ENCODE data around the gene CUL9.

The CUL9 gene

DNA sequence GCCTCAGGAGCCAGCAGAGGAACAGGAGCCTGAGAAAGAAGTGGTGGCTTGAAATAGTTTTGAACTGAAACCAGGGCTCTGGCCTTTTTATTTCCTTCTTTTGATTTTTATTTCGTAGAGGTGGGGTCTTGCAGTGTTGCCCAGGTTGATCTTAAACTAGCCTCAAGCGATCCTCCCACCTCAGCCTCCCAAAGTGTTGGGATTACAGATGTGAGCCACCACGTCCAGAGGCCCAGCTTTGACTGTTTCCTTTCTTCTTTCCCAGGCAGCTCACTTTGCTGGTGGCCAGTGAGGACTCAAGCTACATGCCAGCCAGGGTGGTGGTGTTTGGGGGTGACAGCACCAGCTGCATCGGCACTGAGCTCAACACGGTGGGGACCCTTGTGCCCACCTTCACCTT is 20.5 kb downstream of the CUL9 start:
- DNase-seq: no peak

DNA sequence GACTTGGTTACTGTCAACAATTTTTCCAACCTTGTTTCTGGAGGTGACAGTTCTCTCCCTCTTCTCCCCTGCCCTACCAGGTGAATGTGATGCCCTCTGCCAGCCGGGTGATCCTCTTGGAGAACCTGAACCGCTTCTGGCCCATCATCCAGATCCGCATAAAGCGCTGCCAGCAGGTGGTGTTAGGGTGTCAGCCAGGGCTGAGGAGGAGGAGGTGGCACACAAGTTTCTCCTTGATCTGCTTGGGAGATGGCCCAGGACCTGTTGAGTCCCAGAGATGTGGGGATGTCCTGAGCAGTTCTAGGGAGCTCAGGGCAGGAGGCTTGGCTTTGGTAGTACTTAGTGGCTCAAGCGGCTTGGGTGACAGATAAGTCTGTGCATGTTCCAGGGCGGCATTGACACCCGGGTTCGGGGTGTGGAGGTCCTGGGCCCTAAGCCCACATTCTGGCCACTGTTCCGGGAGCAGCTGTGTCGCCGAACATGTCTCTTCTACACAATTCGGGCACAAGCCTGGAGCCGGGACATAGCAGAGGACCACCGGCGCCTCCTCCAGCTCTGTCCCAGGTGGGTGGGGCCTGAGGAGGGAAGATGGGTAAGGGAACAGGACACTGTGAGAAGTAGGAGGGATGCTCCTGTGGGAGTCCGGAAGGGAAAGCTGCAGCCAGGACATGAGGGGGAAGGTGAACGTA is 21.2 kb downstream of the CUL9 start:
- no peak for DNase-seq

DNA sequence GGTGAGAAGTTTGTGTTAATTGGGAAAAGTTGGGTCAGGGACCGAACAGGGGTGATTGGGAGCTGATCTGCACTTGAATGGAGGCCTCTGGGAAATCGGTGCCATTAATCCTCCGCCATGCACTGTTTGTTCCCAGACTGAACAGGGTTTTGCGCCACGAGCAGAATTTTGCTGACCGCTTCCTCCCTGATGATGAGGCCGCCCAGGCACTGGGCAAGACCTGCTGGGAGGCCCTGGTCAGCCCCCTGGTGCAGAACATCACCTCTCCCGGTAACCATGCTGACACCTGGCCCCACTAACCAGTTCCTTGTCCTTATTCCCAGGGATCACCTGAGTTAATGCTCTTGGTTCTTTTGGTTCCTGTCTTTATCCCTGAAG is 21.7 kb downstream of the CUL9 start:
- DNase-seq: no peak

- no peak for DNase-seq
These were observed 22.5 kb downstream of the CUL9 start for GRCh38 chr6:43204271-43205105.

DNA sequence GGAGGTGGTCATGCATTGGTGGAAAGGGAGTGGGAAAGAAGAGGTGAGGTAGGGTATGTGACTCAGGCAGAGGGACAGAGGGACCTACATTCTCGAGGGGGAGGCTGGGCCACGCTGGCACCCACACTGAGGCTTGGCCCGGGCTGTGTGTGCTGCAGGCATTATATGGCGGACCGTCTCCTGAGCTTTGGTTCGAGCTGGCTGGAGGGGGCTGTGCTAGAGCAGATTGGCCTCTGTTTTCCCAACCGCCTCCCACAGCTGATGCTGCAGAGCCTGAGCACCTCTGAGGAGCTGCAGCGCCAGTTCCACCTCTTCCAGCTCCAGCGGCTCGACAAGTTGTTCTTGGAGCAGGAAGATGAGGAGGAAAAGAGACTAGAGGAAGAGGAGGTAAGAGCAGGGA is 23.9 kb downstream of the CUL9 start:
- DNase-seq: no peak

DNA sequence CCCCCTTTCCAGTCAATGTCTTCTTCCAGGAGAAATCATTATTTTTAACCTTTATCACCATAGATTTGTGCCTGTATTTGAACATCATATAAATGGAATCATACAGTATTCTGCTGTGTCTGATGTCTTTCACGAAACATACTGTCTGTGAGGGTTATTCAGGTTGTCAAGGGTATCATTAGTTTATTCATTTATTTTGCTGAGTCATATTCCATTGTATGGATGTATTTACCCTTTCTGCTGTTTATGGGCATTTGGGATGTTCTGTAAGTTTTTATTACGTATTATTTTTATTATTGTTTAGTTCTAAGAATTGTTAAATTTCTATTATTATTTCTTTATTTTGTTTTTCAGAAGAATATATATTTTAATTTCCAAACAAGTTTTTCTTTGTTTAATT is 25.3 kb downstream of the CUL9 start:
- DNase-seq: no peak

DNA sequence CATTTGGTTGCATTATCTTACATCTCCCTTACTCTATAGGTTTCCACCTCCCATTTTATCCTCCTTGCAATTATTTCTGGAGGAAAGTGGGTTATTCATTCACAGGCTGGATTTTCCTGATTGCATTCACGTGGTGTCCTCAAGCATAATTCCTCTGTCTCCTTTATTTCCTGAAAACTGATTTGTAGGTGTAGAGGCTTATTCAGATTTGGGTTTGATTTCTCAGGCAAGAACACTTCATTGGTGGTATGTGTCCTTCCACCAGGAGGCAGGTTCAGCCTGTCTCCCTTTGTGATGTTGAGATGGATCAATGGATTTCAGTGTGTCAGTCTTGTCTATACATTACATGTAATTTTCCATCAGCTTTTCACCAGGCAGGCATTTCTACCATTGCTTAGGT is 30.0 kb downstream of the CUL9 start:
- DNase-seq: no peak

DNA sequence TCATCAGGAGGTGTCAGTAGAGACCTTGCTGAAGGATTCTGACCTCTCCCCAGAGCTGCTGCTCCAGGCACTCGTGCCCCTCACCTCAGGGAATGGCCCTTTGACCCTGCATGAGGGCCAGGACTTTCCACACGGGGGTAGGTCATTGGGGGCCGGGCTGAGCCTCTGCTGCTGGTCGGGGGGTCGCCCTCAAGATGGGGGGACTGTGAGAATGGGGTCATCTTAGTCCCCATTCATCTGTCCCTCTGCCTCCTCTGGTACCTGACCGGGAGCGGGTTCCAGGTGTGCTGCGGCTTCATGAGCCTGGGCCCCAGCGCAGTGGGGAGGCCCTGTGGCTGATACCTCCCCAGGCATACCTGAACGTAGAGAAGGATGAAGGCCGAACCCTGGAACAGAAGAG is 31.4 kb downstream of the CUL9 start:
- DNase-seq: no peak

DNA sequence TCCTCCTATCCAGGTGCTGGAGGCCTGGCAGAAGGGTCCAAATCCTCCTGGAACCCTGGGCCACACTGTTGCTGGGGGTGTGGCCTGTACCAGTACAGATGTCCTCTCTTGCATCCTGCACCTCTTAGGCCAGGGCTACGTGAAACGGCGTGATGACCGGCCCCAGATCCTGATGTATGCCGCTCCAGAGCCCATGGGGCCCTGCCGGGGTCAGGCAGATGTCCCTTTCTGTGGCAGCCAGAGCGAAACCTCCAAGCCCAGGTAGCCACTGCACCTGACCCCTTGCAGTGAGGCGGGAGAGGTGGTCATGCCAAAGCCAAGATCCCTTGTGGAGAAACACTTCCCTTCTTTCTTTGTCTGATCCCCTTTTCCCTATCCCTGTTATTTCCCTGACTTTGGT is 33.1 kb downstream of the CUL9 start:
- no peak for DNase-seq

DNA sequence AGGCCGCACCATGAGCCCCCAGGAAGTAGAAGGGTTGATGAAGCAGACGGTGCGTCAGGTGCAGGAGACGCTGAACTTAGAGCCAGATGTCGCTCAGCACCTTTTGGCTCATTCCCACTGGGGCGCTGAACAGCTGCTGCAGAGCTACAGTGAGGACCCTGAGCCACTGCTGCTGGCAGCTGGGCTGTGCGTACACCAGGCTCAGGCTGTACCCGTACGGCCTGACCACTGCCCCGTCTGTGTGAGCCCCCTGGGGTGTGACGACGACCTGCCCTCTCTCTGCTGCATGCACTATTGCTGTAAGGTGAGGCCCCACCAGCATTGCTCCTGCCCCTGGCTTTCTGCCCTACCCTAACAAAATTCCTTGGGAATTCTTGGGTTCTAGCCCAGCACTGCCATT is 34.2 kb downstream of the CUL9 start:
- DNase-seq: no peak

DNA sequence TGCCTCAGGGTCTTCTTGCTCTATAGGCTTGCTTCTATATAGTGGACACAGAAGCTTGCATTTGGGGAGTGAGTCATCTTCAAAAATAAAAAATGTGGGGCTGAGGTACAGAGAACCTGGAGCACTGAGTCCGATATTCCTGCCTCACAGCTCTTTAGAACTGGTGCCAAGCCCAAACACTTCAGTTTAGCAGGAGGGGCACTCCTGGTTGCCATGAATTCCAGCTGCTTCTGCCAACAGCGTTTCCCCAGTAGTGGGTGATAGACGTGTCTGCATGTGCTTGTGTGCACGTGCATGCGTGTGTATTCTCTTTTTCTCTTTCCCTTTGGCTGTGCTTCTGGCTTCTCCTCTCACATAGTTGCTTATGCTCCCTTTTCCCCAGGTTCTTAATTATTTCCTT is 35.4 kb downstream of the CUL9 start:
- no peak for DNase-seq

GRCh38 chr6:43219119-43219518 is 37.1 kb downstream of the CUL9 start:
- DNase-seq: no peak

DNA sequence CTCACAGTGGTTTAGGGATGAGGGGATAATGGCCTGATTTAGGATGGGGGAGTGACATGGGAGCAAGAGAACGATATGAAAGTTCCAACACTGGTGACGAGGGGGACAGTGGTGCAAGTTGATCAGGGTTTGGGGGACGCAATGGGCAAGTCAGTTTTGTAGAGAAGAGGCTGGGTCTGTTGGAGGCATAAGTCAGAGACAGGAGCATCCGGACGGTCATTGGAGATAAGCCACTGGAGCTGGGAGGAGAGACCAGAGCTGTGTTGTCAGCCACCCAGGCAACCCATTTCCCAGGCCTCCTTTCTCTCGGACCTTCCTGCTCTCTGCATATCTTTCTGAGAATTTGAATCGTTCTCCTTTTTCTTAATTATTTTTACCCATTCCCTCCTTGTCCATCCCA is 37.8 kb downstream of the CUL9 start:
- no peak for DNase-seq

- DNase-seq: no peak
These were observed 38.5 kb downstream of the CUL9 start for GRCh38 chr6:43220439-43220951.

GRCh38 chr6:43221046-43221972 is 39.3 kb downstream of the CUL9 start:
- no peak for DNase-seq

- no peak for DNase-seq
These were observed 40.5 kb downstream of the CUL9 start for GRCh38 chr6:43222418-43223059.

DNA sequence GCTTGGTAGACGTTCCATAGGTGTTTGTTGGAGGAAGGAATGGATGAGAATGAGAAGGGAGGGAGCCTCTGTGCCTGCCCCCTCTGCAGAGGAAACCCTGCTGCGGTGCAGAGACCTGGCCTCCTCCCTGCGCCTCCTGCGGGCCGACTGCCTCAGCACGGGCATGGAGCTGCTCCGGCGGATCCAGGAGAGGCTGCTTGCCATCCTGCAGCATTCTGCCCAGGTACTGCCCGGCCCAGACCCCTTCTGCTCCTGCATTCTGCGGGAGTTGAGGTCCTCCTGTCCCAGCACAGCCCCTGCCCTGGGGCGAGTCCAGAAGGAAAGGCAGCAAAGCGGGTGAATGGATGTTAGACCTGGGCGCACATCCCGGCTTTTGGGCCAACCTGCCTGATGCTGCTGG is 41.2 kb downstream of the CUL9 start:
- DNase-seq: no peak

- DNase-seq: no peak
These were observed 44.3 kb downstream of the CUL9 start for GRCh38 chr6:43226192-43226851.

DNA sequence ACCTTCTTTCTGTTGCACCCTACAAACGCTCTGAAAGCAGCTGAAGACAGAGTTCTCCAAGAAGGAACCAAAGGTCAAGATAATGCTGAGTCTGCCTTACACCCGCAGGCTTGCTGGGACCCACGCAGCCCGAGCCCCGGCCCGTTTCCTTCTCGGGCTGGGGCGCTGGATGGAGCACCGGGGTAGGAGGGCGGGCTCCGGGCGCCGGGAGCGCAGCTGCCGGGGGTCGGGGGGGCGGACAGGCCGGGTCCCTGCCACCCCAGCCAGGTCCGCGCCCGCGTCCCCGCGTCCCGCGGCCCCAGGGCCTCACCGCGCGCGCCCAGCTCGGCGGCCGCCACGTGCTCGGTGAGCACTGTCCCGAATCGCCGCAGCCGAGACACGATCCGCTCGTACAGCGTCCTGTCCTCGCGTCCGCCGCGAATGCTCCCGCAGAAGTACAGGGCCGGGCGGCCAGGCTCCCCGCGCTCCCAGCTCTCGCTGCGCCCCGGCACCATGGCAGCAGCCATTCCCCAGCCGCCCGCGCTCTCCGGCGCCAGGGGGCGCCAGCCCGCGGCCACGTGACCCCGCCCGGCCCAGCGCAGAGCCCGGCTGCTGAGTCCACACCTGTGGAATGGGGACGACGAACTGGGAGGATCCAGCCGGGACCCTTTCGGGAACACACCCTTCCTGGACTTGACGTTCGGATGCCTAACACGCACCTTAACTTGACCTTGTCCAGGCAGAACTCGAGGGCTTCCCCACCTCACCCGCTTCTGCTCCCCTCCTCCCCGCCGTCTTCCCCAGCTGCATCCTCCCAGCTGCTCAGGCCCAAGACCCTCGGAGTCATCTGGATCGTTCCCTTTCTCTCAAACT is 47.2 kb downstream of the CUL9 start, which contains the start of gene DNPH1:
Gene DNPH1, minus strand, starts transcription at position 531 of the 852 bp plus-strand sequence. Its CDS starts 25 bp downstream, at position 506.
- peak; percentile 85 for DNase-seq

DNA sequence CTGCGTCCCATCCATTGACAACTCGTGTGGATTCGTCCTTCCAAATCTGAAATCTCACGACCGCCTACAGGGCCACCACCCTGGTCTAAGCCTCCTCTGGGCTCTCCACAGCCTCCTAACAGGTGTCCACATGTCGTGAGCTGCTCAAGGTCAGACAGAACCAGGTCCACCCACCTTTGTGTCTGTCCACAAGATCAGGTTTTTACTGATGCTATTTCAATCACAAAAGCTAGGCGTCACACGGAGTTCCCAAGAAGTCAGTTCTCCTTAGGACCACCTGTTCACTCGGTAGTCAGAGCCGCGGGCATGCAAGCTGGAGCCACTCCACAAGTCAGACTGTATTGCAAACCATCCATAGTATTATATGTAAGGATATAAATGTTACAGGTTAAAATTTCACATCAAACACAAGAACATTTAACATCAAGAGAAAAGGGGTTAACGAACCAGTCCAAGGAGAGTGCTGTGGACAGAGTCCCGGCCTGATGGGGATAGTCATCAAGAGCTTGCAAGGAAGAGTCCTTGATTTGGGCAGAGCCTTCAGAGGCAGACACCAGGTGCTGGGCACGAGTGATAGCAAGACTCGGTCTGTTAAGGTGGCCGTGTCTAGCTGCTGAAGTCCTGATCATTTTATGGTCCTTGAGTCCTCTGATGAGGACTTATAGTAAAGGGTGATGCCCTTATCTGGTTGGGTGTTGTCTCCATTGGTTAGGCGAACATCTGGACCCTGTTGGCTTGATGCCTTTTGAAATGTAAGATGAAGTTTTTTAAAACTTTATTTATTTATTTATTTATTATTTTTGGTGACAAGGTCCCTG is 48.0 kb downstream of the CUL9 start:
- DNase-seq: no peak

Measured in femur (tissue), 1 donor.